IPS-NIHi7 (cell line): ENCODE data around the gene ASMTL.
"Not testable (repeated sequence)": the region's sequence is repeated elsewhere in the genome, so short reads cannot be mapped to it uniquely, and the experiment has no call there.

ENCODE experiments used
- DNase-seq: peaks from one replicate; pipeline ENCODE4 v3.0.0; 2012; ENCODE audit warnings: mixed read lengths; ENCODE audit errors: extremely low spot score

ASMTL gene

GRCh38 chrX:1433646-1434357 is 18.9 kb downstream of the ASMTL start:
- DNase-seq, result no peak

GRCh38 chrX:1430451-1430850 is 22.3 kb downstream of the ASMTL start:
- DNase-seq, result no peak

- no peak for DNase-seq
These were observed 25.0 kb downstream of the ASMTL start for GRCh38 chrX:1427756-1428155.

GRCh38 chrX:1426321-1426720 is 26.4 kb downstream of the ASMTL start:
- DNase-seq, result not testable (repeated sequence)

GRCh38 chrX:1425381-1425780 is 27.3 kb downstream of the ASMTL start:
- no peak for DNase-seq

GRCh38 chrX:1424147-1424851 is 28.4 kb downstream of the ASMTL start:
- no peak for DNase-seq

GRCh38 chrX:1423215-1423614 is 29.5 kb downstream of the ASMTL start:
- DNase-seq, result no peak

- DNase-seq, result no peak
These were observed 30.6 kb downstream of the ASMTL start for GRCh38 chrX:1422135-1422465.

GRCh38 chrX:1421433-1422134 is 31.1 kb downstream of the ASMTL start:
- no peak for DNase-seq

- DNase-seq, result no peak
These were observed 32.3 kb downstream of the ASMTL start for GRCh38 chrX:1420371-1420770.

- no peak for DNase-seq
These were observed 33.0 kb downstream of the ASMTL start for GRCh38 chrX:1419545-1420355.

GRCh38 chrX:1418901-1419544 is 33.7 kb downstream of the ASMTL start:
- no peak for DNase-seq

- no peak for DNase-seq
These were observed 34.6 kb downstream of the ASMTL start for GRCh38 chrX:1417921-1418771.

GRCh38 chrX:1416965-1417760 is 35.5 kb downstream of the ASMTL start:
- no peak for DNase-seq

GRCh38 chrX:1416327-1416784 is 36.4 kb downstream of the ASMTL start:
- no peak for DNase-seq

- no peak for DNase-seq
These were observed 40.1 kb downstream of the ASMTL start for GRCh38 chrX:1412551-1413161.

GRCh38 chrX:1411326-1411725 is 41.4 kb downstream of the ASMTL start:
- DNase-seq, result no peak

- no peak for DNase-seq
These were observed 45.7 kb downstream of the ASMTL start for GRCh38 chrX:1407035-1407434.

GRCh38 chrX:1405769-1406168 is 46.9 kb downstream of the ASMTL start:
- DNase-seq, result not testable (repeated sequence)
